Measurements from ENCODE around the gene BBLN.

The BBLN gene

DNA sequence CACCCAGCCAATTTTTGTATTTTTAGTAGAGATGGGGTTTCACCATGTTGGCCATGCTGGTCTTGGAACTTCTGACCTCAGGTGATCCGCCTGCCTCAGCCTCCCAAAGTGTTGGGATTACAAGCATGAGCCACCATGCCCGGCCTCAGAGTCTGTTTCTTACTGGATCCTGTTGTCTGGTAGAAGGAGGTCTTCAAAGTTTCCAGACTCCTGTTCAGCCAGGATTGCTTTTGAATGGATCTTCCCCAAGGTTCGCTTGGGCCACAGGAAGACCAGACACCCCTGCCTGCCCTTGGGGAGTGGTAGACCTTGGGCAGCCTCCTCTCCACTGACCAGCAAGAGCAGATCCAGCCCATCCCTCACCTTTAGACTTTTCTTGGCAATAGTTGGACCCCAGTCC is 18.5 kb upstream of the BBLN start:
- DNase-seq (ENCODE audit: low read depth): no peak
- no peak overlapping the region for H3K4me3 ChIP-seq (ENCODE audit: low read depth, low read length)
- TF ChIP-seq, protein P1, sequence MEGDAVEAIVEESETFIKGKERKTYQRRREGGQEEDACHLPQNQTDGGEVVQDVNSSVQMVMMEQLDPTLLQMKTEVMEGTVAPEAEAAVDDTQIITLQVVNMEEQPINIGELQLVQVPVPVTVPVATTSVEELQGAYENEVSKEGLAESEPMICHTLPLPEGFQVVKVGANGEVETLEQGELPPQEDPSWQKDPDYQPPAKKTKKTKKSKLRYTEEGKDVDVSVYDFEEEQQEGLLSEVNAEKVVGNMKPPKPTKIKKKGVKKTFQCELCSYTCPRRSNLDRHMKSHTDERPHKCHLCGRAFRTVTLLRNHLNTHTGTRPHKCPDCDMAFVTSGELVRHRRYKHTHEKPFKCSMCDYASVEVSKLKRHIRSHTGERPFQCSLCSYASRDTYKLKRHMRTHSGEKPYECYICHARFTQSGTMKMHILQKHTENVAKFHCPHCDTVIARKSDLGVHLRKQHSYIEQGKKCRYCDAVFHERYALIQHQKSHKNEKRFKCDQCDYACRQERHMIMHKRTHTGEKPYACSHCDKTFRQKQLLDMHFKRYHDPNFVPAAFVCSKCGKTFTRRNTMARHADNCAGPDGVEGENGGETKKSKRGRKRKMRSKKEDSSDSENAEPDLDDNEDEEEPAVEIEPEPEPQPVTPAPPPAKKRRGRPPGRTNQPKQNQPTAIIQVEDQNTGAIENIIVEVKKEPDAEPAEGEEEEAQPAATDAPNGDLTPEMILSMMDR (IDR thresholded peaks at IDR 0.05; ENCODE audit: low read depth, low read length, missing control alignments): no peak
- in situ Hi-C loops (cut with HindIII; ENCODE audit: low sequenced_read_pairs): no loop called here

DNA sequence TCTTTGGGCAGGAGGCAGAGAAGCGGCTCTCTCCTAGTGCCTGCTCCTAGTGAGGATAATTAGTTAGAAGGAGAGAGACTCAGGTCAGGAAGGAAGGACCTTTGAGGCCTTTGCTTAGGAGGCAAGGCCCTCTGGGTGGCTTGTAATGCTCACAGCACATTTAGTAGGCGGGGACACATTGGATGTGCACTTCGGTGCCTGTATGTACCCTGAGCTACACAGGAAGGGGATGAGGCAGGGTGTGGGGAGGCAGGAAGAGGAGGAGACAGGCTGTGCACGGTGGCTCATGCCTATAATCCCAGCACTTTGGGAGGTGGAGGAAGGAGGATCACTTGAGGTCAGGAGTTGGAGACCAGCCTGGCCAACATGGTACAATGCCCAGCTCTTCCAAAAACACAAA is 18.0 kb upstream of the BBLN start:
- H3K4me3 ChIP-seq (ENCODE audit: low read depth, low read length): no peak overlapping the region
- TF ChIP-seq, protein P1 (IDR thresholded peaks at IDR 0.05; ENCODE audit: low read depth, low read length, missing control alignments): no peak
- in situ Hi-C loops (cut with HindIII; ENCODE audit: low sequenced_read_pairs): no loop called here
- DNase-seq (ENCODE audit: low read depth): no peak

DNA sequence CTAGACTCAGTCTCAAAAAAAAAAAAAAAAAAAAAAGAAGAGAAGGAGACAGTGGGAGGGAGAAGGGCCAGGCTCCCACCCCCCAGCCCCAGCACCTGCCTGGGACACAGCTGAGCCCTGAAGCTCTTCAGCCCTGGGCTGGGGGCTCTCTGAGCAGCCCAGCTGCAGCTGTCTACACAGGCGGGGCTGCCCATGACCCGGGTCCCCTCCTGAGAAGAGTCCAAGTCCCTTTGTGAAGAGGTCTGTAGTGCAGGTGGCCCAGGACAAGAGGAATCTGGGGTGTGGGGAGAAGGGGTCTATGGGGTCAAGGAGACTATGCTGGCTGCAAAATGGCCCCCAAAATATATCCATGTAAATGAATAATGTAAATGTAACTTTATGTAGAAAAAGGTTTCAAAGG is 17.5 kb upstream of the BBLN start:
- H3K4me3 ChIP-seq (ENCODE audit: low read depth, low read length): no peak overlapping the region
- DNase-seq (ENCODE audit: low read depth): no peak
- in situ Hi-C loops (cut with HindIII; ENCODE audit: low sequenced_read_pairs): no loop called here
- TF ChIP-seq, protein P1 (IDR thresholded peaks at IDR 0.05; ENCODE audit: low read depth, low read length, missing control alignments): no peak

DNA sequence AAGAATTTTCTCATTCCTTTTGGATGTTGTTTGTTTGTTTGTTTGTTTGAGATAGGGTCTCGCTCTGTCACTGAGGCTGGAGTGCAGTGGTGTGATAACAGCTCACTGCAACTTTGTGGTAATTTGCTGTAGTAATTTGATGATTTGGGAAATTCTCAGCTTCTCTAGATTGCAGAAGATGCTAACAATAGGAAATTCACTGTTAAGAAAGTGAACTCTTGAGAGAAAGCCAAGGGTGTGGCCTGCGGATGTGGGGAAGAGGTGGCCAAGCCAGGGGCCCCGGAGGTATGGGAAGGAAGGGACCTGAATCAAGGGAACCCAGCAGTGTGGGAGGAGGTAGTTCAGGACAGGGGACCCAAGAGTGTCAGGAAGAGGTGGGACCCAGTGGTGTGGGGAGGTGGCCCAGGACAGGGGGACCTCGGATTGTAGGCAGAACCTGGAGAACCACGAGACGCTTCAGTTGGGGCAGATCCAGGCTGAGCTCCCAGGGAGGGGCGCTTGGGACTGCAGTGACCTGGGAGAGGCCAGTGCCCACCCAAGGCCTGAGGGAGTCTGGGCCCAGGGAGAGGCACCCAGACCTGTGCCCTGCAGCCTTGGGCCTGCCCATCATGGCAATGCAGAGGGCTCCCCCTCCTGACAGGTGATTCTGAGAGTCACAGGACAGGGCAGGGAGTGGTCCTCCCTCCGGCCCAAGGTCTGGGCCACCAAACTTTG is 16.4 kb upstream of the BBLN start:
- TF ChIP-seq, protein P1 (IDR thresholded peaks at IDR 0.05; ENCODE audit: low read depth, low read length, missing control alignments): no peak
- no peak for DNase-seq (ENCODE audit: low read depth)
- H3K4me3 ChIP-seq (ENCODE audit: low read depth, low read length): no peak overlapping the region
- in situ Hi-C loops (cut with HindIII; ENCODE audit: low sequenced_read_pairs): no loop called here

DNA sequence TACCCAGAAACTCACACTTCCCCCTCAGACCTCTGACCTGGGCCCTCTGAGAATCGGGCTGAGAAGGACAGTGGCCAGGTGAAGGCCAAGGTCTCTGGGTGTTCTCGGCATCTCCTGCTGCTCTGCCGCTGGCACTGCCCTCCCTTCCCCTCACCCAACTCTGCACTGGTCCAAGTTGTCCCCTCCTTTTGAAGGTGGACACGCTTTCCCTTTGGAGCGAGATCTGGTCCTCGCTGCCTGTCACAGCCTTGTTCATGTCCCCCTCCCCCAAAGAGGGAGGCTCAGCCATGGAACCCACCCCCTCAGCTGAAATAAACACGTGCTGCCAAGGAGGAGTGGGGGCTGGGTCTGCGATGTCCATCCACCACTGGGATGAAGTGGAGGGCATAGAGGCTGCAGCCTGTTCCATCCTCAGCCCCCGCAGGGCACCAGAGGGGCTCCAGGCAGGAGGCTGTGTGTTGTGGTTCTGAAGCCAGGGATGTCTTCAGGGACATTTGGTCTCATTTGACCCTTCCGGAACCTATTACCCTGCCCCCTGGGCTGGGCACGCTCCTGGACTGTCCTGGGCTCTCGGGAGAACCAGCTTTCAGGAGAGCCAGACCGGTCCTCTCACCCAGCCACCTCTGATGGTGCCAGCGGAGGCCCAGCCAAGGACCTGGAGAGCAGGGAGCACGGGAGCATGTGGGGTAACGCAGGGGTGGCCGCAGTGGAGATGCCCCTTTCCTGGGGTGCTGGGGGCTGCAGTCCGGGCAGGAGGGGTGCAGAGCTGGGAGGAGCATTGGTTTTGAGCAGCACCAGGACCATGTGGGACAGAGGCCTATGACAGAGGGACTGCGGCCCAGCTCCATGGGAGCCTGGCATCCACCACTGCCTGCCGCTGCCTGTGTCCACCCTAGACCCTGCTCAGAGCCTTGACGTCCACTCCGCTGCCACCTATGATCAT is 15.6 kb upstream of the BBLN start:
- in situ Hi-C loops (cut with HindIII; ENCODE audit: low sequenced_read_pairs): no loop called here
- TF ChIP-seq, protein P1 (IDR thresholded peaks at IDR 0.05; ENCODE audit: low read depth, low read length, missing control alignments): no peak
- no peak overlapping the region for H3K4me3 ChIP-seq (ENCODE audit: low read depth, low read length)

DNA sequence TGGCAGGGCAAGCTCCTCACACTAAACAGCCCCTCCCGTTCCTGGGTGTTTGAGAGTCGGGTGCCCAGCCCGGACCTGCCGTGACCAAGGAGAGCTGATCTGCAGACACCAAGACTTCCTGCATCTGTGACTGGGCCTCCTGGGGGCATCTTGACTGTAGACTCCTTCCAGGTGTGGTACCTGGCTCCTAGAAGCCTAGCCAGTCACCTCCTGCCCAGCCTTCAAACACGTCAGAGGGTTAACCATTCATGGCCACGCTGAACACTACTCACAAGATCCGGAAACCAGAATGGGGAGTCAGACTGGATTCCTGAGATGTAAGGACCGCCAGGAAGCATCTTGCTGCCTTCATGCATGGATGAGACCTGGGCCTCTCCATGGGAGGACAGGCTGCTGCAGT is 14.5 kb upstream of the BBLN start:
- in situ Hi-C loops (cut with HindIII; ENCODE audit: low sequenced_read_pairs): no loop called here
- TF ChIP-seq, protein P1 (IDR thresholded peaks at IDR 0.05; ENCODE audit: low read depth, low read length, missing control alignments): no peak
- DNase-seq (ENCODE audit: low read depth): no peak
- H3K4me3 ChIP-seq (ENCODE audit: low read depth, low read length): no peak overlapping the region

More for the DNA sequence above, 15.6 kb upstream of the BBLN start:
- DNase-seq (ENCODE audit: low read depth): no peak
